GM18505 (cell line): ENCODE measurements around the gene UBE2G2.

Experiments used
- ATAC-seq: cut with Tn5 transposase; IDR thresholded peaks from one replicate; pipeline ENCODE4 v1.9.1; 2021; ENCODE audit not compliant: unreplicated experiment
- POLR2A ChIP-seq: IDR thresholded peaks from 4 replicates; pipeline ENCODE4 v1.6.1; 2011; ENCODE audit warnings: borderline replicate concordance; ENCODE audit not compliant: insufficient read depth, insufficient read length; ENCODE audit errors: extremely low read depth

UBE2G2 gene

DNA sequence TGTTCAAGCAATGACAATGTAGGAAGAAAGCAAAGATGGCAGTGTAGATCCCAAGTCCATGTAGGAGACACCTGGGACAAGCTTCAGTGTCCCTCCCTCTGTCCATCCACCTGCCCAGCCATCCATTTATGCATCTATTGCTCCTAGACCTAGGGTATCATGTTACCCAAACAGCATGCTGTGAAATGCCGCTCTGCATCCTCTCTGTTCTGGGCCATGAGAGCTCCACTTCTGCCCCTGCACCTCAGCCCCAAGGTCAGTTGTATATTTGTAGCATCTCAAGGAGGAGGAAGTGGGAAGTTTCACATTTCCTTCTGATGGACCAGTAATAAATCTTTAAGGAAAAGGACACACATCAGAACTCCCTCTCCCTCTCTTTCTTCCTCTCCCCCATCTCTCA, 62.3 kb downstream of the UBE2G2 start:
- no peak for ATAC-seq
- no peak for TF ChIP-seq POLR2A

DNA sequence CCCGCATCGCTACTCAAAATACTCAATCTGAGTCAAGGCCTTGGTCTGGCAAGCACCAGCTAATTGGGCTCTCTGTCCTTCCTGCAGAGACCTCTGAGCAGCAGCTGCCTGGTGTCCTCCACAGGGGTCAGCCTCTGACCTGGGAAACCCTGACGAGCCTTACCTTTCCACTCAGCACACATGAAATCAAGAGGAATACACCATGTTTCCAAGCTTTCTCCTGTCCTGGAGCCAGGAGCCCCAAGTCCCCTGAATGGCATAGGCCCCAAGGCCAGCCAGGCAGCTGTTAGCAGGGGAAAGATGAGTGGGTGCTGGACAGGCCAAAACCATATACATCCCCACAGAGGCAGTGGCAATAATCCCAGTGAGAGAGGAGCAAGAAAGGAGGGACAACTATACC, 63.0 kb downstream of the UBE2G2 start:
- no peak for ATAC-seq
- no peak for TF ChIP-seq POLR2A

DNA sequence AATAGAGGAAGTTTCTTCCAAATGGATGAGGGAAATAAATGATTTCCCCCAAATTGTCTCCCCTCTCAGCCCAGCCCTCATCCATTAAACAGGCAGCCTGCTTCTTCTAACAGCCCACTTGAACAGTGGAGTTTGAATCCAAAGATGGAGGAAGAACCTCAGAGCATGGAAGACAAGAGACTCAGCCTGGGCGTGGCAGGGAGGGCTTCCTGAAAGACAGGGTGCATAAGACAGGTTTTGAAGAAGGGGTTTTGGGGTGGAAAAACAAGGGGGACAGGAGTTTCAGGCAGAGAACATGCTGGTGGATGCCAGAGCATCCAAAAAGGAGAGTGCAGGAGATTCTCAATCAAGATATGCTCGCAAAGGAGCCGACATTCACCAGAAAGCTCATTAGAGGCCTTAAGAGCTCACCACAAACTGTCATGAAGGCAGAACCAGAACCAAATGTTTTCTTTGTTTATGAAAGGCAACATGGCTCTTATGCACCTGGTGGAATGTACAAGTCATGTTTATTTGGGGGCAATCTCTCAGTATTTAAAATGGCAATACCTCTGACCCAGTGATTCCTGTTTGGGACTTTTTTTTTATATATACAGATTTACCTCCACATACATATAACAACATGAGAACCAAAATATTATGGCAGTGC, 63.8 kb downstream of the UBE2G2 start:
- no peak for TF ChIP-seq POLR2A
- no peak for ATAC-seq

DNA sequence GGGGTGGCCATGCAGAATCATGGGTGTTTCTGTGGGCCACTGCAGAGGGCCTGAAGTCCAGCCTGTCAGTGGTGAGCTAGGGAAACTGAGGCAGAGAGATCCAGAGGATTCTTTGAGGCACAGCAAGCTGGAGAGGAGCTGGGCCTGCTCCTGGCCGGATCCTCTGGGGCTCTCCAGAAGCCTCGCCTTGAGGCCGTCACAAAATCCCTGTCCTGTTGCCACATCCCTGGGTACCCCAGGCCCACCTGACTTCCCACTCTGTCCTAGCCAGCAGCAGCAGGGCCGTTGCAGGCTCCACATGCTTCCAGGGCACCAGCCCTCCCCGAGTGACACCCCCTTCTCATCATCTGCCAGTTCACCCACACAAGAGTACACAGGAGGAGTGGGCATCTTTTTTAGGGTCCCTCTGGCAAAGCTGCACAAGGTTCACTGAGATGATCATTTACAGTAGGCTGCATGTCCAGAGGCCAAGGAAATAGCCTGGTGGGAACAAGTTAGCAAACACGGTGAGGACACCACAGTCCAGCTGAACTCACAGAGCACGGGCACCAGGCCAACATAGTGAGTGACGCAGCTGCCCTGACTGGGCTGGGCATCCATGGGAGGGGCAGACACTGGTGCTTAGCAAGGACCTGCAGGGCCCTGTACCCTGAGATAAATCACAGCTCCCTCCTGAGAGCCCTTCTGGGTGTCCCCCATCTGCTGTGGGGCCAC, 65.2 kb downstream of the UBE2G2 start:
- no peak for TF ChIP-seq POLR2A
- ATAC-seq = no peak

DNA sequence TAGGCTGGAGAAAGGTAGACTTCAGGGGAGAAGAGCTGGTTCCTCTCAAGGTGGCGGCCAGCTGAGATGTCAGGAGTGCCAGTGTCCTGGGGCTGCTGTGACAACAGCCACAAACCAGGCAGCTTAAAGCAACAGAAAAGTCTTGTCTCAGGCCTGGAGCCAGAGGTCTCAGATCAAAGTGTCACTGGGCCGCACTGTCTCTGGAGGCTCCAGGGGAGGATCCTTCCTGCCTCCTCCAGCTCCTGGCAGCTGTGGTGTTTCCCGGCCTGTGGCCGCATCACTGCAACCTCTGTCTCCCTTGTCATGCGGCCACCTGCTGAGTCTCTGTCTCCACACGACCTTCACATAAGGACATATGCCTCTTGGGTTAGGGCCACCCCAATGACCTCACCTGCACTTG, 65.8 kb downstream of the UBE2G2 start:
- TF ChIP-seq POLR2A = no peak
- ATAC-seq = no peak

DNA sequence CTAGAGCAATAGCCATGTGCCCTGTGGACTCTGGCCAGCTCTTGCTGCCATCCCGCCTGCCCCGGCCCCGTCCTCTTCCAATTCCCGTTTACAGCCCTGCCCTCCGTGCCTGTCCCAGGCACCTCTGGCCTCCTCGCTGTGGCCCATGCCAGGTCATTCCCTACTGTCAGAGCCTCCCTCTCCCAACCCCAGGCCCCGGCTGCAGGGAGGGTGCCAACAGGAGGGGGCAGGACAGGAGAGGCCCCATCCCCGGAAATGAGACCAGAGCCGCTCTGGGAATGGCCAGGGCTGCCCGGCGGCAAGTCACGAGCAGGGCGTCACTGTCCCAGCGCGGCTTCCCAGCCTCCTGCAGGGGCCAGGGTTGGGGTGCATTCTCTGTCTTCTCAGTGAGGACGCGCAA, 66.8 kb downstream of the UBE2G2 start:
- TF ChIP-seq POLR2A = no peak
- ATAC-seq = no peak

DNA sequence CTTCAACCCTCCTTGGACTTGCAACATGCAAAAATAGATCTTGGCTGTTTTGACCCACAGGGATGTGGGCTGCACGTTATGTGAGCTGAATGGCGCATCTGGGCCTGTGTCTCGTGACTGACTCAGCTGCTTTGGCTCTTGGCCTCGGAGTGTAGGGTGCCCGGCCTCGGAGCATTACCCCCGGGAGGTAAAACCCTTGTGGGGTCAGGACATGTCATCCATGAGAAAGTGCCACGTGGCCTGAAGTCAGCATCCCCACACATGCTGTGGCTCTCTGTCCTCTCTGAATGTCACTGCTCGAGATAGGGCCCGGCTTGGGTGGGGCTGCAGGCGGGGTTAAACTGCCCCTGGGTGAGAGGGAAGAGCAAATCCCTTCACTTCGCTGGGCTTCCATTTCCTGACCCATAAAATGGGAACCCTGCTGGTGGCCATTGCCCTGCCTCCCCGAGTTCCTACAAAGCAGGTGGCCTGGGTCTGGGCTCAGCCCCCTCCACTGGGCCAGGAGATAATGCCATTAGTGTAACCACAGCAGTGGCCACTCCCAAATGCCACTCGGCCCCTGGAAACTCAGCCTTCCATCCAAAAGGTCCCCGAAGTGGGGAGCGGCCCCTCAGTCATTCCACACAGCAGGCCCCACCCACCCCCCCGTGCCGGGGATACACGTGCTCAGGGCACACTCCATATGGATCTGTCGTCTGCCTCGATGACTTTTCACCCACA, 67.4 kb downstream of the UBE2G2 start:
- no peak for ATAC-seq
- TF ChIP-seq POLR2A = no peak

DNA sequence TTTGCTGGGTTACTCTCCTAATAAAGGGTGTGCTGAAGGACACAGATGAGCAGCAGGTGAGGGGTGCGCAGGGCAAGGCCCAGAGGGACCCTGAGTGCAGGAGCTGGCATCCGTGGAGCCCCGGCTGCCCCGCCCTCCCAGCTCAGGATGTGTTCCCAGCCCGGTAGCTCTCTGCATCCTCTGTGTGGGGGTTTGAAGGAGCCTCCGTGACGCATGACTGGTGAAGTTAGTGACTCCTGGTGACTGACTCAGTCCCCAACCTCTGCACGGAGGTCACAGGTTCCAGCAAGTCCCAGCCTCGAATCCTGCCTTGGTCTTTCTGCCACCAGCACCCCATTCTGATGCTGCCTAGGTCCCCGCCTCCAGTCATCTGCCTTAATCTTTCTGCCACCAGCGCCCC, 68.7 kb downstream of the UBE2G2 start:
- ATAC-seq = no peak
- no peak for TF ChIP-seq POLR2A

DNA sequence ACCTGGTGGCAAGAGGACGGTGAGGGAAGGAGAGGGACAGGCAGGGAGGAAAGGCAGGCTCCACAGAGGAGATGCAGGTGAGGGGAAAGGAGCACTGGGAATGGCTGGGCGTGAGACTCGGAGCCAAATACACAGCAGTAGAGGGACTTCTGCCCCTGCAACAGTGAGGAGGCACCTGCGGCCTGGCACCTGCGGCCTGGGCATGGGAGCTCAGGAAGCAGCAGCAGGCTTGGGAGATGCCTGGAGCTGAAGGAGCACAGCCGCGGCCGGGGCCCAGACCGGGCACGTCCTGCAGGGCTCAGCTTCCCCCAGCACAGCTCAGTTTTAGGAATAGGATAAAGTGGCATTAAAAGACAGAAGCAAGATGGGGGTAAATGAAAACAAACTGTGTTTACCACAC, 69.4 kb downstream of the UBE2G2 start:
- ATAC-seq = no peak
- TF ChIP-seq POLR2A = no peak

DNA sequence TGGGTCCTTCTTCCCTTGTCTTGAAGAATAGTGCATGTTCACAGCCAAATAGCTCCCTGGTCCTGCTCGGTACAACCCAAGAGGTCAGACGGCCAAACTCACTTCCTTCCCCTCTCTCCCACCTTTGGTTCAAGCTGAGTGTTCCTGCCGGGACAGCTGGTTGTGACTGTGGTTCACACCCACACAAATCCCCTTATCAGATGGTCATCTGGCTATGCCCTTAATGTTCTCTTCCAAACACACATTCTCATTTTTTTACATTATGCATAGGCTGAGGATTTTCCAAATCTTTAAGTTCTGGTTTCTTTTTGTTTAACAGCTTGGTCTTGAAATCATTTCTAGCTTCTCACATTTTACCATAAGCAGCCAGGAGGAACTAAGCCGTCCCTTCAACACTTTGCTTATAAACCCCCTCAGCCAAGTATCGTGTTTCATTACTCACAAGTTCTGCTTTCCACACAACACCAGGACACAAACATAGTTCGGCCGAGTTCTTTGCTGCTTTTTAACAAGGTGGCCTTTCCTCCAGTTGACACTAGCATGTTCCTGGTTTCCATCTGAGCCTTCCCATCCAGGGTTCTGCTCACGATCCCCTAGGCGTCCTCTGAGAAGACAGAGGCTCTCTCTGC, 70.6 kb downstream of the UBE2G2 start:
- no peak for TF ChIP-seq POLR2A
- ATAC-seq = no peak

DNA sequence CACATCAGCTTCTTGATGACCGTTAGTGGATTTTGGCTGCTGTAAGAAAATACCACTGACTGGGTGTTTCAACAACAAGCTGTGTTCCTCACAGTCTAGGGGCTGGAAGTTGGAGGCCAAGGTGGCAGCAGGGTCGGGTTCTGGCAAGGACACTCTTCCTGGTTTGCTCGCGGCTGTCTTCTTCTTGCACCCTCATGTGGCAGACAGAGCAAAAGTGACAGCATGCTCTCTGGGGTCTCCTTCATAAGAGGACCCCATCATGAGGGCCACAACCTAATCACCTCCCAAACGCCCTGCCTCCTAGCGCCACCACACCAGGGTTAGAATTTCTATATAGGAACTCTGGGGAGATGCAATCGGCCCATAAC, 71.6 kb downstream of the UBE2G2 start:
- no peak for ATAC-seq
- no peak for TF ChIP-seq POLR2A

DNA sequence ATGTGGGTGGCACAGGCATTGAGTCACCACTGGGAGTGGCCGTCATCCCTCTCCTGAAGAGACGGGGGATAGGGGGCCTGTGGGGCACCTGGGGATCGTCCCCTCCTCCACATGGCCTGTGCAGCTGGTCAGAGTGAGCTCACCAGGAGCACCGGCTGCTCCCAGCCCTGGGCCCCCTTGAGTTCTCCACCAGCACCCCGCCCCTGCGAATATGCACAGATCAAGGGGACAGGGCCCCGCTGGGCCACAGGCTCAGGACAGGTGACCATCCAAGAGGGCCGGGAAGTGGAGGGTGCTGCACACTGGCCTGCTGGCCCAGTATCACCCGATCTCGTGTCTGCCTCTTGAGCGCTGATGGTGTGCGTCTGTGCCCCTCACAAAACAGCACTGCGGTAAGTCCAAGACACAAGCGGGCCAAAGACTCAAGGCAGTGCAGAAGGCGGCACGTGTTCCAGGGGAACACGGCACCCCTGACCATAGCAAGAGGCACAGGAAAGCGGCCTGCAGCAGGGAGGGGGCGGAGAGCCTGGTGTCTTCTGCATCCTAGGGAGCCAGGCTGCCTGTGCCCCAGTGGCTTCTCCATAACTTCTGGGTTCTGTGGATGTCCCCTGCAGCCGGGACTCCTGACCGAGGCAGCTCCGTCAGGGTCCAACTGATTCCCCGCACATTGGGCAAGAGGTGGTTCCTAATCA, 72.1 kb downstream of the UBE2G2 start:
- TF ChIP-seq POLR2A = no peak
- ATAC-seq = no peak

DNA sequence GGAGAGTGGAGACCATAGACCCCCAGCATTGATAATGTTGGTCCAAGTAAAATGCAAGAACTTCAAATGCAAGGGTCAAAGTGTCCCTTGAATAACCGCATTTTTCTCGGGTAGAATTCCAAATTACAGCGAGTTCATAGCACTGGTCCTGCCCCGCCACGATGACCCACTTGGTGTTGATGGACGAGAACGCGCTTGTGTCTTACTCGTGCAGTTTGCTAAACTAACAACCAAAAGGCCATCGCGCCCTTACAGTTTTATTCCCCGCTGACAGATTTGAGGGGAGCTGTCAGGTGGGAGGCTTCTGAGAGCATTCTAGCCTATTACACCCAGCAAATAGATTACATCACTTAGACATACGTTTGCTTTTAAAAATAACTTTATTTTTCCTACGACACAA, 72.9 kb downstream of the UBE2G2 start:
- TF ChIP-seq POLR2A = no peak
- ATAC-seq = no peak
